HG03064 (cell line): ENCODE measurements around the gene PFDN6.

Experiments used
- ATAC-seq: cut with Tn5 transposase; IDR thresholded peaks from one replicate; pipeline ENCODE4 v1.9.1; 2021; ENCODE audit warnings: low read depth; ENCODE audit not compliant: unreplicated experiment

The PFDN6 gene

GRCh38 chr6:33314943-33315792 is 25.8 kb downstream of the PFDN6 start:
- no peak for ATAC-seq

- ATAC-seq, result no peak
These were observed 26.6 kb downstream of the PFDN6 start for GRCh38 chr6:33315793-33316602.

- no peak for ATAC-seq
These were observed 27.4 kb downstream of the PFDN6 start for GRCh38 chr6:33316603-33317418.

GRCh38 chr6:33317419-33317668 is 27.9 kb downstream of the PFDN6 start:
- ATAC-seq, result no peak

GRCh38 chr6:33317669-33318425 is 28.4 kb downstream of the PFDN6 start, which contains the start of gene ZBTB22:
TSS of gene ZBTB22 (minus strand) at chr6:33317744. CDS start at chr6:33316916, 828 bp downstream.
- ATAC-seq, result peak; percentile 45

GRCh38 chr6:33318426-33319073 is 29.1 kb downstream of the PFDN6 start:
- no peak for ATAC-seq

GRCh38 chr6:33319939-33320314 is 30.5 kb downstream of the PFDN6 start:
- ATAC-seq, result no peak

GRCh38 chr6:33320315-33321181 is 31.1 kb downstream of the PFDN6 start:
- no peak for ATAC-seq

- no peak for ATAC-seq
These were observed 31.8 kb downstream of the PFDN6 start for GRCh38 chr6:33321227-33321626.

GRCh38 chr6:33323623-33323948 is 34.2 kb downstream of the PFDN6 start:
- ATAC-seq, result no peak

GRCh38 chr6:33324125-33324524 is 34.7 kb downstream of the PFDN6 start:
- ATAC-seq, result no peak

GRCh38 chr6:33329058-33329457 is 39.7 kb downstream of the PFDN6 start:
- no peak for ATAC-seq

GRCh38 chr6:33330736-33331135 is 41.3 kb downstream of the PFDN6 start:
- ATAC-seq, result no peak

GRCh38 chr6:33333666-33334065 is 44.3 kb downstream of the PFDN6 start:
- no peak for ATAC-seq

GRCh38 chr6:33335916-33336315 is 46.5 kb downstream of the PFDN6 start:
- ATAC-seq, result no peak

- ATAC-seq, result no peak
These were observed 47.1 kb downstream of the PFDN6 start for GRCh38 chr6:33336495-33336894.

GRCh38 chr6:33339193-33339592 is 49.8 kb downstream of the PFDN6 start:
- no peak for ATAC-seq
